Subcutaneous adipose tissue (tissue), 4 donors: ENCODE data around the gene RANBP1. TPM values are rescaled to one million over a fixed set of nuclear protein-coding genes. Genes with fewer than 3 reads are reported as not detected.

Experiments used
- total RNA-seq, 4 donors: library from RNA; depleted of rRNA; stranded (reverse); fragments of >200 nt; gene quantifications; one replicate each; pipeline ENCODE4 v1.1.0, GENCODE V29; 2016
- TF ChIP-seq, protein P1 (sequence below): fragments of 450-650 bp; IDR thresholded peaks from one replicate; pipeline ENCODE4 v1.5.1; 2016; ENCODE audit warnings: low read depth, mild to moderate bottlenecking, control low read depth, antibody characterized with exemption, moderate library complexity

RANBP1 gene
- total RNA-seq, 4 donors from 2014 or later: 75.1 to 156 (median 116) TPM

DNA sequence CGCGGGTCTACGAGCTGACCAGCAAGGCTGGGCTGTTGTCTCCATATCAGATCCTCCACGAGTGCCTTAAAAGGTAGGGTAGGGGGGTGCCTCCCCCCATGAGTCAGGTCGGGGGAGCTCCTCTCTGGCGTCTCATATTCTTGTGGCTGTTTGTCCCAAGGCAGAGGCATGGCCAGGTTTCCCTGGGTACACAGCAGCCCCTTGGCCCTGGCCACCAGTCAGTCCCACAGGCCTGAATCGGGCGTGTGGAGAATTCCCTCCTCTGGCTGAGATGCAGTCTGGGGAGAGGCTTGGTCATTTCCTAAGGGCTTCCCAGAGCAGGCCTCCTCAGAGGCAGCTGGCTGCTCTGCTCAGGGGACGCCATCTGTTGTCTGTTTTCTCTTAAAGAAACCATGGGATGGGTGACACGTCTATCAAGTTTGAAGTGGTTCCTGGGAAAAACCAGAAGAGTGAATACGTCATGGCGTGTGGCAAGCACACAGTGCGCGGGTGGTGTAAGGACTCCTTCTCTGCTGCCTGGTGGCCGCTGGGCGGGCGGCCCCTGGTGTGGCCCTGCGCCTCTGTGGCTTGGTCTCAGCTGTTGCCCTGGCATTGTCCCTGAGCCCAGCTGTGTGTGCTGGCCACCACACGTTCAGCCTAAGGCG is 9.6 kb upstream of the RANBP1 start:
- TF ChIP-seq, protein P1, sequence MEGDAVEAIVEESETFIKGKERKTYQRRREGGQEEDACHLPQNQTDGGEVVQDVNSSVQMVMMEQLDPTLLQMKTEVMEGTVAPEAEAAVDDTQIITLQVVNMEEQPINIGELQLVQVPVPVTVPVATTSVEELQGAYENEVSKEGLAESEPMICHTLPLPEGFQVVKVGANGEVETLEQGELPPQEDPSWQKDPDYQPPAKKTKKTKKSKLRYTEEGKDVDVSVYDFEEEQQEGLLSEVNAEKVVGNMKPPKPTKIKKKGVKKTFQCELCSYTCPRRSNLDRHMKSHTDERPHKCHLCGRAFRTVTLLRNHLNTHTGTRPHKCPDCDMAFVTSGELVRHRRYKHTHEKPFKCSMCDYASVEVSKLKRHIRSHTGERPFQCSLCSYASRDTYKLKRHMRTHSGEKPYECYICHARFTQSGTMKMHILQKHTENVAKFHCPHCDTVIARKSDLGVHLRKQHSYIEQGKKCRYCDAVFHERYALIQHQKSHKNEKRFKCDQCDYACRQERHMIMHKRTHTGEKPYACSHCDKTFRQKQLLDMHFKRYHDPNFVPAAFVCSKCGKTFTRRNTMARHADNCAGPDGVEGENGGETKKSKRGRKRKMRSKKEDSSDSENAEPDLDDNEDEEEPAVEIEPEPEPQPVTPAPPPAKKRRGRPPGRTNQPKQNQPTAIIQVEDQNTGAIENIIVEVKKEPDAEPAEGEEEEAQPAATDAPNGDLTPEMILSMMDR: no peak

DNA sequence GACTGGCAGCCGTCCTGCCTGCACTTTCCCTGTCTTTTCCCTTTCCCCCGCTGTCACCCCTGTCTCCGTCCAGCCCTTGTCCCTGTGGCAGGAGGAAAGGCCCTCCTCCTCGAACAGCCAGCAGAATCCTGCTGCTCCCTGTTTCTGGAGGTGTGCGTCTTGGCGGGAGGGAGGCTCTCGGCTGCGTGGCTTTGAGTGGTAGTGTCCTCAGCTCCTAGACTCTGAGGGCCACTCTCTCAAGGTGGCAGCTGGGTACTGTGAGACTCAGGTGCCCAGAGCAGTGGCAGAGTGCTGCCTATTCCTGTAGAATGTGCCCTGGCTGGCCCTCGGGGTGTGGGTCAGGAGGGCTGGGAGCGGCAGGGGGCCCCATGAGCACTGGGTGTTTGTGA is 9.1 kb upstream of the RANBP1 start:
- TF ChIP-seq, protein P1: no peak

DNA sequence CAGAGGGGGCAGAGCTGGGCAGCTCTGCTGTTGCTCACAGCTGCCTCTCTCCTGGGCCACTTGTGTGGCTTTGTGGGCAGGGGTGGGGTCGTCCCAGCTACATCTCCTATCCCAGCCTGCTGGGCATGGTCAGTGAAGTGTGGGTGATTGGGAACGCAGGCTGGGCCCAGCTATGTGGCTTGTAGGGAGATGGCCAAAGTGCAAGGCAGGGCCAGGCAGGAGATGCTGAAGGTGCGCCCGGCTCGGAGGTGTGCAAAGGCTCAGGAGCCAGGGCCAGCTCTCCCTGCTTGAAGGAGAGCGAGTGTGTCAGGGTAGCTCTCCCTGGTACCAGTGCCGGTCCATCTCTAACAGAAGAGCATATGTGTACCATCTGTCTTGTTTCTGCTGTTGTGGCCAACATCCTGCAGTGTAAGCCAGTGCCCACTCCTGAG is 8.4 kb upstream of the RANBP1 start:
- TF ChIP-seq, protein P1: no peak

DNA sequence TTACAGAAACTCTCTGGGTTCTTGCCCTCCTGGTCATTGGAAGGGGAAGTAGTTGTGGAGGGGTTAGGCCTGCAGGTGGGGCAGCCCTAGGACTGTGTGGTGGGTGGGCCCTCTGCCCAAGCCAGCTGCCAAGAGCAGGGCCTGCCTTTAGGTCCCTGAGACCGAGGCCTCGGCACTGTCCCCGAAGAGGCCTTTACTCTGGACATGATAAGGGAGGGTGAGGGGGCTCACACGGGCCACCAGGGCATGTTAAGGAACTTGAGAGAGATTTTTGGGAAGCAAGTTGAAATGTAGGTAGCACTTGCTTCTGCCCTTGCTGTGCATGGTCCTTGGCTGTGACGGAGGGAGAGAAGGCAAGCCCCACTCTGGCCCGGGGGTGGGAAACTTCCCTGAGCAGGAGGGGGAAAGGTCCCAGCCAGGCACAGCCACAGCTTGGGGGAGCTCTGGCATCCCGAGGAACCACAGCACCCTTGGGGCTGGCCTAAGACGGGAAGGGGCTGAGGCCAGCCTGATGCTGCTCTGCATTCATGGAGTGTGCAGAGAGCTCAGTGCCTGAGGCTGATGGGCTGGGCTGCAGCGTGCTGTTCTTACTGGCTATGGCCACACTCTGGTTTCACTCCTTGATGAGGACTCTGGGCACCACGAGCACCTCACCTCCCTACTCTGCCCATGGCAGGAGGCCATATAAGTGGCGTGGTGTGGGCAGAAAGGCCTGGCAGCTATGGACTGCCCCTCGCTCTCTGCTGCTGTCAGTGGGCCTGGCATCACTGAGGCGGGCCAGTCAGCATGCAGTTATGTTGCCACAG is 7.8 kb upstream of the RANBP1 start:
- TF ChIP-seq, protein P1: no peak

DNA sequence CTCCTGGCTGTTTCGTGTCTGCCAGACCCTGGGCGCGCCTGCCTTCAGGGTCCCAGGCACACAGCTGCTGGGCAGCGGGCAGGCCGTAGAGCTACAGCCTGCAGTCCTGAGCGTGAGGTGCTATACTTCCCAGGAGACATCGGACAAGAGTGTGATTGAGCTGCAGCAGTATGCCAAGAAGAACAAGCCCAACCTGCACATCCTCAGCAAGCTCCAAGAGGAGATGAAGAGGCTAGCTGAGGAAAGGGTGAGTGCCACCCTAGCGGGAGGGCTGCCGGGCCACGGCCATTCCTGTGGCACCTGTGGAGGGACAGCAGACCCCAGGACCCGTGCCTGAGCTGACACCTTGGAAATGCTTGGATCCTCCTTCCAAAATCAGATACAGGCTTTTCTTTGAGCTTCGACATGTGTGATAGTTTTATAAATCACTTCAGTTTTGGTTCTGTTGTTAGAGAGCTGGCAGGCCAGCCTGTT is 7.1 kb upstream of the RANBP1 start:
- TF ChIP-seq, protein P1: no peak

DNA sequence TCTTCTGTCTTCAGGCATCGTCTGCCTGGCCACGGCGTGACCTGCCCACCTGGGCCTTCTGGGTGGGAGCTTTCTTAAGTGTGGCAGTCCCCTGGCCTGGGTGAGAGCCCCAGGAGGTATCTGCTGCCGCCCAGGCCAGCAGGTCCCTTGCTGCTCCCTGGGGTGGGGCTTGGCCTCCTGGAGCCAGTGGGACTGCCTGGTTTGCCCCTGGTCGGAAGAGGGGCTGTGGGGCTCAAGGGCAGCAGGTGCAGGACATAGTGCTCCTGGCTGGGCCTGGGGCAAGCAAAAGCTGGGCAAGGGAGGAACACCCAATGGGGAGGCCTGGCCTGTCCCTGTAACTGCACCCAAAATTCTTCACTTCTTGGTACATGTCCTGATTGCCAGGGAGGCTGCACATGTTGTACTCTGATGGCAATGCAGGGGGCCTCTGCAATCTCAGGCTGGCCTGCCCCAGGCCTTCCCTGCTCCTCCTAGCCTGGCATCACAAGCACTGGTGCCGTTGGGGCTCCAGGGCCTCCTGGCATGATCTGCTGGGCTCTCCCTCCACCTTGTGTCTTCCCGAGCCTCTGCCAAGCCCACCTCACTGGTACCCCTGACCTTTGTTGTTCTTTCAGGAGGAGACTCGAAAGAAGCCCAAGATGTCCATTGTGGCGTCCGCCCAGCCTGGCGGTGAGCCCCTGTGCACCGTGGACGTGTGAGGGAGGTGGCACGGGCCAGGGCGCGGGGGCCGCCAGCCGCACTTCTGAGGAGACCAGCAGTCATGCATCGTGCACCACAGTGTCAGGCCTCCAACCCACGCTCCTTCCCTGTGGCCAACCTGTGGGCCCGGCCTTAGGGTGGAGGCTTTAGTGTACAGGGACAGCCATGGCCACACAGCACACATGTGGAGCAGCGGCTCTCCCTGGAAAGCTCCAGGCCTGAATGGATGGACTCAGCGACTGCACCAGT is 6.2 kb upstream of the RANBP1 start:
- TF ChIP-seq, protein P1: no peak
